Measurements from ENCODE around the gene RAB9A. TPM values are rescaled to one million over a fixed set of nuclear protein-coding genes. Genes with fewer than 3 reads are reported as not detected.
"Not testable (repeated sequence)": the region's sequence is repeated elsewhere in the genome, so short reads cannot be mapped to it uniquely, and the experiment has no call there.

Gene RAB9A
- total RNA-seq, 1 experiment from 2014 or later, result 26.3 TPM

DNA sequence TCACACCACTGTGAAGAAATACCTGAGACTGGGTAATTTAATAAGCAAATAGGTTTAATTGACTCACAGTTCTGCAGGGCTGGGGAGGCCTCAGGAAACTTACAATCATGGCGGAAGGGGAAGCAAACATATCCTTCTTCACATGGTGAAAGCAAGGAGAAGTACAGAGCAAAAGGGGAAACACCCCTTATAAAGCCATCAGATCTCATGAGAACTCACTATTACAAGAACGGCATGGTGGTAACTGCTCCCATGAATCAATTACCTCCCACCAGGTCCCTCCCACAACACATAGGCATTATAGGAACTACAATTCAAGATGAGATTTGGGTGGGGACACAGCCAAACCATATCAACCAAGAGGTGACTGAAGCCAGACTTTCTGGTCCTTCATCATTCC is 40.6 kb upstream of the RAB9A start:
- H3K4me3 Mint-ChIP-seq; DNase-seq (ENCODE audit: low spot score); H3K27me3 Mint-ChIP-seq (ENCODE audit: low read depth); H3K27ac Mint-ChIP-seq; CTCF ChIA-PET; H3K36me3 Mint-ChIP-seq; ATAC-seq; POLR2A ChIA-PET; H3K4me1 Mint-ChIP-seq; H3K9me3 Mint-ChIP-seq: not testable (repeated sequence)

DNA sequence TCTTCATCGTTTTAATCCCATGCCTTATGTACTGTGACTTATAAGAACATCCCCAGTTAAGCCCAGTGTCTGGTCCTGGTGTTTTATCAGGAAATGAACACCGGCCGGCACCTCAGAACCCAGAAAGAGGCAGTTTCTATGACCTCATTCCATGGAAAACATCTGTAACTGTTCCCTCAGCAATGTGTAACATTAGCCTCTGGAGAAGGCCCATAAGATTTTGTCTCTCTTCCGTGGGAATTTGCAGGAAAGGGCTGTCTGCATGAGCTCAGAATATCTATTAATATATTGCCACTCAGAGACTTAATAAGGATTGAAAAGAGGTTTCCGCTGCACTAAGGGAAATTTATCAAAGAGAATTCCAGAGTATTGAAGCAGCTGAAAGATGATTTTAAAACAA is 39.1 kb upstream of the RAB9A start:
- no peak for ATAC-seq
- no peak for TF ChIP-seq TEAD1 (CRISPR knock-in tag; IDR thresholded peaks at IDR 0.05)
- no peak for TF ChIP-seq ETV6 (CRISPR knock-in tag; IDR thresholded peaks at IDR 0.05)
- TF ChIP-seq, protein P1, sequence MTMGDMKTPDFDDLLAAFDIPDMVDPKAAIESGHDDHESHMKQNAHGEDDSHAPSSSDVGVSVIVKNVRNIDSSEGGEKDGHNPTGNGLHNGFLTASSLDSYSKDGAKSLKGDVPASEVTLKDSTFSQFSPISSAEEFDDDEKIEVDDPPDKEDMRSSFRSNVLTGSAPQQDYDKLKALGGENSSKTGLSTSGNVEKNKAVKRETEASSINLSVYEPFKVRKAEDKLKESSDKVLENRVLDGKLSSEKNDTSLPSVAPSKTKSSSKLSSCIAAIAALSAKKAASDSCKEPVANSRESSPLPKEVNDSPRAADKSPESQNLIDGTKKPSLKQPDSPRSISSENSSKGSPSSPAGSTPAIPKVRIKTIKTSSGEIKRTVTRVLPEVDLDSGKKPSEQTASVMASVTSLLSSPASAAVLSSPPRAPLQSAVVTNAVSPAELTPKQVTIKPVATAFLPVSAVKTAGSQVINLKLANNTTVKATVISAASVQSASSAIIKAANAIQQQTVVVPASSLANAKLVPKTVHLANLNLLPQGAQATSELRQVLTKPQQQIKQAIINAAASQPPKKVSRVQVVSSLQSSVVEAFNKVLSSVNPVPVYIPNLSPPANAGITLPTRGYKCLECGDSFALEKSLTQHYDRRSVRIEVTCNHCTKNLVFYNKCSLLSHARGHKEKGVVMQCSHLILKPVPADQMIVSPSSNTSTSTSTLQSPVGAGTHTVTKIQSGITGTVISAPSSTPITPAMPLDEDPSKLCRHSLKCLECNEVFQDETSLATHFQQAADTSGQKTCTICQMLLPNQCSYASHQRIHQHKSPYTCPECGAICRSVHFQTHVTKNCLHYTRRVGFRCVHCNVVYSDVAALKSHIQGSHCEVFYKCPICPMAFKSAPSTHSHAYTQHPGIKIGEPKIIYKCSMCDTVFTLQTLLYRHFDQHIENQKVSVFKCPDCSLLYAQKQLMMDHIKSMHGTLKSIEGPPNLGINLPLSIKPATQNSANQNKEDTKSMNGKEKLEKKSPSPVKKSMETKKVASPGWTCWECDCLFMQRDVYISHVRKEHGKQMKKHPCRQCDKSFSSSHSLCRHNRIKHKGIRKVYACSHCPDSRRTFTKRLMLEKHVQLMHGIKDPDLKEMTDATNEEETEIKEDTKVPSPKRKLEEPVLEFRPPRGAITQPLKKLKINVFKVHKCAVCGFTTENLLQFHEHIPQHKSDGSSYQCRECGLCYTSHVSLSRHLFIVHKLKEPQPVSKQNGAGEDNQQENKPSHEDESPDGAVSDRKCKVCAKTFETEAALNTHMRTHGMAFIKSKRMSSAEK (CRISPR knock-in tag; IDR thresholded peaks at IDR 0.05; ENCODE audit: borderline replicate concordance), result no peak
- TF ChIP-seq TCF7 (CRISPR knock-in tag; IDR thresholded peaks at IDR 0.05; ENCODE audit: low read depth), result no peak
- no peak for TF ChIP-seq AFF4 (CRISPR knock-in tag; IDR thresholded peaks at IDR 0.05; ENCODE audit: borderline replicate concordance)
- TF ChIP-seq SP1 (CRISPR knock-in tag; conservative IDR thresholded peaks at IDR 0.05), result no peak
- no peak for TF ChIP-seq NFATC4 (CRISPR knock-in tag; IDR thresholded peaks at IDR 0.05)
- no peak for TF ChIP-seq NR3C1 (CRISPR knock-in tag; conservative IDR thresholded peaks at IDR 0.05; ENCODE audit: low read depth)
- TF ChIP-seq, protein P2, sequence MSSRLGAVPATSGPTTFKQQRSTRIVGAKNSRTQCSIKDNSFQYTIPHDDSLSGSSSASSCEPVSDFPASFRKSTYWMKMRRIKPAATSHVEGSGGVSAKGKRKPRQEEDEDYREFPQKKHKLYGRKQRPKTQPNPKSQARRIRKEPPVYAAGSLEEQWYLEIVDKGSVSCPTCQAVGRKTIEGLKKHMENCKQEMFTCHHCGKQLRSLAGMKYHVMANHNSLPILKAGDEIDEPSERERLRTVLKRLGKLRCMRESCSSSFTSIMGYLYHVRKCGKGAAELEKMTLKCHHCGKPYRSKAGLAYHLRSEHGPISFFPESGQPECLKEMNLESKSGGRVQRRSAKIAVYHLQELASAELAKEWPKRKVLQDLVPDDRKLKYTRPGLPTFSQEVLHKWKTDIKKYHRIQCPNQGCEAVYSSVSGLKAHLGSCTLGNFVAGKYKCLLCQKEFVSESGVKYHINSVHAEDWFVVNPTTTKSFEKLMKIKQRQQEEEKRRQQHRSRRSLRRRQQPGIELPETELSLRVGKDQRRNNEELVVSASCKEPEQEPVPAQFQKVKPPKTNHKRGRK (CRISPR knock-in tag; IDR thresholded peaks at IDR 0.05; ENCODE audit: borderline replicate concordance), result no peak
- TF ChIP-seq, protein P3, sequence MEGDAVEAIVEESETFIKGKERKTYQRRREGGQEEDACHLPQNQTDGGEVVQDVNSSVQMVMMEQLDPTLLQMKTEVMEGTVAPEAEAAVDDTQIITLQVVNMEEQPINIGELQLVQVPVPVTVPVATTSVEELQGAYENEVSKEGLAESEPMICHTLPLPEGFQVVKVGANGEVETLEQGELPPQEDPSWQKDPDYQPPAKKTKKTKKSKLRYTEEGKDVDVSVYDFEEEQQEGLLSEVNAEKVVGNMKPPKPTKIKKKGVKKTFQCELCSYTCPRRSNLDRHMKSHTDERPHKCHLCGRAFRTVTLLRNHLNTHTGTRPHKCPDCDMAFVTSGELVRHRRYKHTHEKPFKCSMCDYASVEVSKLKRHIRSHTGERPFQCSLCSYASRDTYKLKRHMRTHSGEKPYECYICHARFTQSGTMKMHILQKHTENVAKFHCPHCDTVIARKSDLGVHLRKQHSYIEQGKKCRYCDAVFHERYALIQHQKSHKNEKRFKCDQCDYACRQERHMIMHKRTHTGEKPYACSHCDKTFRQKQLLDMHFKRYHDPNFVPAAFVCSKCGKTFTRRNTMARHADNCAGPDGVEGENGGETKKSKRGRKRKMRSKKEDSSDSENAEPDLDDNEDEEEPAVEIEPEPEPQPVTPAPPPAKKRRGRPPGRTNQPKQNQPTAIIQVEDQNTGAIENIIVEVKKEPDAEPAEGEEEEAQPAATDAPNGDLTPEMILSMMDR (IDR thresholded peaks at IDR 0.05), result no peak
- no peak for TF ChIP-seq HMGA2 (CRISPR knock-in tag; IDR thresholded peaks at IDR 0.05)
- TF ChIP-seq E2F5 (CRISPR knock-in tag; IDR thresholded peaks at IDR 0.05), result no peak
- TF ChIP-seq OVOL2 (CRISPR knock-in tag; IDR thresholded peaks at IDR 0.05; ENCODE audit: borderline replicate concordance), result no peak
- no peak for TF ChIP-seq ZNF263 (CRISPR knock-in tag; IDR thresholded peaks at IDR 0.05; ENCODE audit: low read depth)
- no peak for TF ChIP-seq RELA (CRISPR knock-in tag; IDR thresholded peaks at IDR 0.05; ENCODE audit: borderline replicate concordance)
- H3K4me3 Mint-ChIP-seq, result no peak overlapping the region
- H3K36me3 Mint-ChIP-seq, result no peaks in the 10 kb centered on the region
- no peaks in the 10 kb centered on the region for H3K27me3 Mint-ChIP-seq (ENCODE audit: low read depth)
- ChIA-PET CTCF (no interaction called here), POLR2A (no interaction called here)
- H3K27ac Mint-ChIP-seq, result no peak overlapping the region
- peaks cover 7% of the 10 kb centered on the region for H3K4me1 Mint-ChIP-seq
- no peak for DNase-seq (ENCODE audit: low spot score)
- H3K9me3 Mint-ChIP-seq, result no peaks in the 10 kb centered on the region
